ENCODE measurements around the gene LPCAT2.

Gene LPCAT2

DNA sequence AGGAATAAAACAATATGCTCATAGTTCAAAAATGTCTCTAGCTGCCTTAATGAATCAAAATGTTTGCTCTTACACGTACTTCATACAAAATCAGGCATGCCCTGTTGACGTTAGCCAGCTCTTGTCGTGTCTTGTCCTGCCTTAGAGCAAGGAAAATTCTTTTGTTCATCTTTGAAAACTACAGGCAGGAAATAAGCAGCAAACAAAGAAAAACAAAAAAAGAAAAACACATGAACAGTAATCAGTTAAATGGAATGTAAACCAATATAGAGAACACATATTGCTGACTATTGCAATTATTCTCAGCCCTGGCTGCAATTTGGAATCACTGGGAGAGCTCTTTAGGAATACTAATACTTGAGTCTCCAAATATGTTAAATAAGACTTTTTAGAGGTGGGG, 59.3 kb downstream of the LPCAT2 start:
- no peak for DNase-seq (ENCODE audit: low read depth)
- TF ChIP-seq CTCF (IDR thresholded peaks at IDR 0.05; ENCODE audit: insufficient read depth, low read depth, low read length, missing control alignments): no peak
- no peak overlapping the region for H3K4me3 ChIP-seq (ENCODE audit: low read depth, low read length)

GRCh38 chr16:55569025-55569424, 60.2 kb downstream of the LPCAT2 start:
- H3K4me3 ChIP-seq (ENCODE audit: low read depth, low read length): no peak overlapping the region
- no peak for DNase-seq (ENCODE audit: low read depth)
- no peak for TF ChIP-seq CTCF (IDR thresholded peaks at IDR 0.05; ENCODE audit: insufficient read depth, low read depth, low read length, missing control alignments)

DNA sequence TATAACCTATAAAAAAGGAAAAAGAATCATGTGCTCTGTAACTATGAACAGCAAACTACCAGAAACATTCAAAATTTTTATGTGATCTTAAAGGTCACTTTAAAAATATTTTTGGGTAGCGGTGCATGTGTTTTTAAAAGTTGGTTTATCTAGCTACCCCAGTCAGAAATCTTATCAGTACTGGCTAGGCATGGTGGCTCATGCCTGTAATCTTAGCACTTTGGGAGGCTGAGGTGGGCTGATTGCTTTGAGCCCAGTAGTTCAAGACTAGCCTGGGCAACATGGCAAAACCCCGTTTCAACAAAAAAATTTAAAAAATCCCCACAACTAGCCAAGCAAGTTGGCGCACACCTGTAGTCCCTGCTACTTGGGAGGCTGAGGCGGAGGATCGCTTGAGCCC, 61.3 kb downstream of the LPCAT2 start:
- TF ChIP-seq CTCF (IDR thresholded peaks at IDR 0.05; ENCODE audit: insufficient read depth, low read depth, low read length, missing control alignments): no peak
- no peak for DNase-seq (ENCODE audit: low read depth)
- H3K4me3 ChIP-seq (ENCODE audit: low read depth, low read length): no peak overlapping the region

DNA sequence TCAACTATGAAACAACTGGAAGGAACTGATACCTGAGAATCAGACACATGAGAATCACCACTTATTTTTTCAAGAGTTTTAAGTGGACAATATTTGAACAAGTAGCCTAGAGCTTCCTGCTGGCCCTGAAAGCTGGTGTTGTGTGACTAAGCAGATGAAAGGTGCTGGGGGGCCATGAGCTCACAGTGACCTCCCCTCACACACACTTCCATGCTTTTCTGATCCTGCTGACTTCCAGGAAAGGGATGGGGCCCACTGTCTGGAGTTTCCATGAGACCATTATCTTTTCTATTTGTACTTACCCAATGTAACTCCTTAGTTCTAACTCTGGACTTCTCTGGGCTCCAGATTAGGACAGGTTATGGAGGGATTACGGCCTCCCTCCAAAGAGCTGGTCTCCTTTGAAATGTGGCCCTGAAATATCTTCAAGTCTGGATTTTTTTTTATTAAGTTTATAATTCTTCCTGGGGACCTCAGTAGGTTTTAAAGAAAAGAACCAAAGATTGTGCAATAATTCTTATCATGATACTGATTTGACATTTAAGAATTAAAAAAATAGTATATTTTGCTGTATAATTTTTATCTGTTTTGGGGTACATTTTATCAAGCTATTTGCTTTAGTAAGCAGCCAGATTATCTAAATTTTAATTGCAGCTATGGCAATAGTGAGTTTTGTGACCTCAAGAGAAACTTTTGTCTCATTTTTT, 62.5 kb downstream of the LPCAT2 start:
- no peak for TF ChIP-seq CTCF (IDR thresholded peaks at IDR 0.05; ENCODE audit: insufficient read depth, low read depth, low read length, missing control alignments)
- H3K4me3 ChIP-seq (ENCODE audit: low read depth, low read length): no peak overlapping the region
- DNase-seq (ENCODE audit: low read depth): no peak

DNA sequence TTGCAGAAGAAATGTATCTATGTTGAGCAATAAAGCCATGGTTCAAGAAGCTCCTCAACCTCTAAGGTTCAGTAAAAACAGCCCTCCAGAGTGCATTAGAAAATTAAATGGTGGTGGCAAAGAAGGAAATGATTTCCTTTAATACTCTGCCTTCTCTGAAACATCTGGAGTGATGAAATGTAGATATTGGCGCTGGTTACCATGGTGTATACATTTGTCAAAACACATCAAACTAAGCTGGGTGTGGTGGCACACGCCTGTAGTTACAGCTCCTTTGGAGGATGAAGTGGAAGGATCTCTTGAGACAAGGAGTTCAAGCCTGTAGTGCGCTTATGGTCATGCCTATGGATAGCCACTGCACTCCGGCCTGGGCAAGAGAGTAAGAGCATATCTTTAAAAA, 63.6 kb downstream of the LPCAT2 start:
- no peak overlapping the region for H3K4me3 ChIP-seq (ENCODE audit: low read depth, low read length)
- TF ChIP-seq CTCF (IDR thresholded peaks at IDR 0.05; ENCODE audit: insufficient read depth, low read depth, low read length, missing control alignments): no peak
- DNase-seq (ENCODE audit: low read depth): no peak

DNA sequence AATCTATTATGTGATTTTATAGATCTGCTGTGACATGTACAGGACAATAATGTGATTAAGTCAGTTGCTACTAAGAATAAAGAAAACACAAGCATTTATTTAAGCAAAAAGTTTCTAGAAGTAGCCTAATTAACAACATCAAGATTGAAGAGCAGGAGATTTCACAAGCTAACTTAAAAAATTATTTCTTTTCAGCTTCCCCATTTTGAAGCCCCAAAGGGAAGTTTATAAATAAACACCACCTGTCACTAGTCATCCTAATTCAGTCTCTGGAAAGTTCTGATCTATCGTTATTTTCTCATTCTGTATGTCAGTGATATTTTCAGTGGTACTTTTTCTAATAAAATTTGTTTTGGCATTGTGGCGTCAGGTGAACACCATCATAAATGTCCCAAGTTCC, 65.9 kb downstream of the LPCAT2 start:
- no peak overlapping the region for H3K4me3 ChIP-seq (ENCODE audit: low read depth, low read length)
- no peak for TF ChIP-seq CTCF (IDR thresholded peaks at IDR 0.05; ENCODE audit: insufficient read depth, low read depth, low read length, missing control alignments)
- DNase-seq (ENCODE audit: low read depth): no peak

- DNase-seq (ENCODE audit: low read depth): no peak
- H3K4me3 ChIP-seq (ENCODE audit: low read depth, low read length): no peak overlapping the region
- TF ChIP-seq CTCF (IDR thresholded peaks at IDR 0.05; ENCODE audit: insufficient read depth, low read depth, low read length, missing control alignments): no peak
Observed at GRCh38 chr16:55575496-55575895, 66.6 kb downstream of the LPCAT2 start.

All from GM12865 (cell line).